IMR-90 (cell line): ENCODE results near the gene VPREB3. TPM values are rescaled to one million over a fixed set of nuclear protein-coding genes. Genes with fewer than 3 reads are reported as not detected.

ENCODE experiments used
- ATAC-seq: fragments of 200-7000 bp; cut with Tn5 transposase; 2 replicates; pipeline ENCODE4 v1.9.1; 2020; ENCODE audit warnings: low read depth, mild to moderate bottlenecking, moderate library complexity
- BruUV-seq: library from RNA; stranded (reverse); fragments of 400-500 nt; replicated peaks from 2 replicates; lab custom pipeline; 2021; lab: Mats Ljungman, UMichigan
- CTCF ChIA-PET: fragments of 300-600 bp; formaldehyde crosslinking; extraction: SDS; loops from one replicate; lab custom pipeline; 2021; ENCODE audit warnings: antibody characterized with exemption; lab: Yijun Ruan, JAX
- POLR2A ChIA-PET: fragments of 300-600 bp; sonication (Branson Sonifier 250); formaldehyde crosslinking; loops from one replicate; lab custom pipeline; 2022; ENCODE audit warnings: antibody characterized with exemption; ENCODE audit not compliant: unreplicated experiment; lab: Charles Lee
- DNase-seq: peaks from one replicate; pipeline ENCODE4 v3.0.0; 2013
- H2AFZ ChIP-seq: replicated peaks from 2 replicates; pipeline ENCODE3; 2013; ENCODE audit warnings: low read length, mild to moderate bottlenecking; ENCODE audit not compliant: poor library complexity
- H2AK5ac ChIP-seq: 2 replicates; pipeline ENCODE4 v1.6.1; 2013; ENCODE audit warnings: low read depth, low read length, inconsistent platforms
- H2AK9ac ChIP-seq: replicated peaks from 2 replicates; pipeline ENCODE3; 2013; ENCODE audit warnings: mild to moderate bottlenecking, low read depth, low read length, moderate library complexity; ENCODE audit not compliant: poor library complexity
- H2BK120ac ChIP-seq: 2 replicates; pipeline ENCODE4 v1.6.1; 2013; ENCODE audit warnings: low read depth, low read length, inconsistent platforms
- H2BK15ac ChIP-seq: 3 replicates; pipeline ENCODE4 v1.6.1; 2013; ENCODE audit warnings: low read depth, low read length, inconsistent platforms
- H2BK20ac ChIP-seq: 2 replicates; pipeline ENCODE4 v1.6.1; 2013; ENCODE audit warnings: low read depth, mild to moderate bottlenecking, inconsistent platforms, low read length, moderate library complexity
- H2BK5ac ChIP-seq: 2 replicates; pipeline ENCODE4 v1.6.1; 2013; ENCODE audit warnings: mild to moderate bottlenecking, low read depth, low read length, inconsistent platforms; ENCODE audit not compliant: poor library complexity, severe bottlenecking
- H3K14ac ChIP-seq: replicated peaks from 2 replicates; pipeline ENCODE4 v1.6.1; 2013; ENCODE audit warnings: low read depth, low read length, inconsistent platforms
- H3K18ac ChIP-seq: 2 replicates; pipeline ENCODE4 v1.6.1; 2013; ENCODE audit warnings: low read depth, low read length, control low read depth
- H3K23ac ChIP-seq: 2 replicates; pipeline ENCODE4 v1.6.1; 2013; ENCODE audit warnings: low read depth, low read length, inconsistent platforms
- H3K27ac ChIP-seq: 2 replicates; pipeline ENCODE4 v1.5.1; 2013; ENCODE audit warnings: mild to moderate bottlenecking, control low read depth, low read length; ENCODE audit not compliant: insufficient read depth
- H3K27me3 ChIP-seq: 2 replicates; pipeline ENCODE4 v1.6.1; 2013; ENCODE audit warnings: low read length; ENCODE audit not compliant: control insufficient read depth, insufficient read depth
- H3K36me3 ChIP-seq: 2 replicates; pipeline ENCODE4 v1.6.1; 2013; ENCODE audit warnings: low read length, mixed read lengths; ENCODE audit not compliant: control insufficient read depth, insufficient read depth
- H3K4ac ChIP-seq: 2 replicates; pipeline ENCODE4 v1.6.1; 2013; ENCODE audit warnings: low read depth, low read length, inconsistent platforms
- H3K4me1 ChIP-seq: 2 replicates; pipeline ENCODE4 v1.6.1; 2013; ENCODE audit warnings: low read length, mixed read lengths; ENCODE audit not compliant: control insufficient read depth, insufficient read depth
- H3K4me2 ChIP-seq: 2 replicates; pipeline ENCODE4 v1.6.1; 2013; ENCODE audit warnings: low read depth, mild to moderate bottlenecking, control low read depth, low read length, moderate library complexity
- H3K4me3 ChIP-seq: 2 replicates; pipeline ENCODE4 v1.5.1; 2013; ENCODE audit warnings: low read depth, mild to moderate bottlenecking, control low read depth, low read length, moderate library complexity; ENCODE audit not compliant: insufficient read depth
- H3K56ac ChIP-seq: 2 replicates; pipeline ENCODE4 v1.6.1; 2013; ENCODE audit warnings: low read length, inconsistent platforms; ENCODE audit not compliant: insufficient read depth; ENCODE audit errors: extremely low read depth
- H3K79me1 ChIP-seq, 2 experiments: 2 replicates each; pipeline ENCODE4 v1.6.1; 2013; ENCODE audit warnings: low read length in 2 of 2, inconsistent platforms in 1 of 2, low read depth in 1 of 2
- H3K9ac ChIP-seq: 2 replicates; pipeline ENCODE4 v1.6.1; 2013; ENCODE audit warnings: low read depth, low read length, control low read depth
- H3K9me1 ChIP-seq: 2 replicates; pipeline ENCODE4 v1.6.1; 2013; ENCODE audit warnings: low read length, inconsistent platforms; ENCODE audit not compliant: insufficient read depth
- H3K9me3 ChIP-seq: 2 replicates; pipeline ENCODE4 v1.6.1; 2013; ENCODE audit warnings: low read length; ENCODE audit not compliant: control insufficient read depth, insufficient read depth
- H4K20me1 ChIP-seq: 2 replicates; pipeline ENCODE4 v1.6.1; 2013; ENCODE audit warnings: low read length, inconsistent platforms; ENCODE audit not compliant: insufficient read depth
- H4K5ac ChIP-seq: 2 replicates; pipeline ENCODE4 v1.6.1; 2013; ENCODE audit warnings: mild to moderate bottlenecking, low read depth, low read length, control low read depth
- H4K8ac ChIP-seq, 2 experiments: 2 replicates each; pipeline ENCODE4 v1.6.1; 2013; ENCODE audit warnings: low read depth in 2 of 2, low read length in 2 of 2, control low read depth in 1 of 2, inconsistent platforms in 1 of 2
- H4K91ac ChIP-seq: 2 replicates; pipeline ENCODE4 v1.6.1; 2013; ENCODE audit warnings: low read depth, low read length, inconsistent platforms; ENCODE audit not compliant: insufficient read depth
- CTCF ChIP-seq: conservative IDR thresholded peaks from 2 replicates; pipeline ENCODE4 v1.5.1; 2012; ENCODE audit warnings: mild to moderate bottlenecking, low read depth, low read length, improper control_type of control experiment
- MAZ ChIP-seq: IDR thresholded peaks from 2 replicates; pipeline ENCODE4 v1.6.1; 2012; ENCODE audit warnings: low read depth, mild to moderate bottlenecking, low read length, improper control_type of control experiment, moderate library complexity, borderline replicate concordance
- WGBS, 2 experiments: methylation state at CpG; one replicate each; pipeline versions ENCODE4 v1.1.5 to v1.1.7; 2013; ENCODE audit warnings: missing lambda C conversion rate in 2 of 2; ENCODE audit not compliant: insufficient read length in 1 of 2; ENCODE audit errors: extremely low coverage in 2 of 2; 5-methylcytosine and 5-hydroxymethylcytosine counted together
- dilution Hi-C: fragments of 300-500 bp; cut with HindIII; formaldehyde crosslinking; loops from one replicate; pipeline ENCODE4 v1.14.3; 2018; ENCODE audit warnings: low sequenced_read_pairs; ENCODE audit not compliant: unreplicated experiment
- in situ Hi-C: fragments of 300-500 bp; cut with MboI; formaldehyde crosslinking; loops from 3 replicates; pipeline ENCODE4 v1.14.3; 2019; ENCODE audit warnings: low sequenced_read_pairs, inconsistent platforms, mixed read lengths
- intact Hi-C: fragments of 100-400 bp; cut with micrococcal nuclease; formaldehyde crosslinking; loops from 2 replicates; pipeline ENCODE4 v1.10.0; 2022
- polyA plus RNA-seq, 3 experiments: library from polyadenylated mRNA; depleted of rRNA; stranded (reverse); fragments of >200 nt; gene quantifications; 2 replicates each; pipeline ENCODE4 v1.2.3, GENCODE V29; 2012; ENCODE audit warnings: low replicate concordance in 1 of 3
- total RNA-seq: library from RNA; depleted of rRNA; stranded (reverse); fragments of >200 nt; gene quantifications from 2 replicates; pipeline ENCODE4 v1.2.3, GENCODE V29; 2012

The VPREB3 gene
- total and polyA plus RNA-seq, 2 of the 4 experiments (the other 2 are of a cell fraction): not detected

DNA sequence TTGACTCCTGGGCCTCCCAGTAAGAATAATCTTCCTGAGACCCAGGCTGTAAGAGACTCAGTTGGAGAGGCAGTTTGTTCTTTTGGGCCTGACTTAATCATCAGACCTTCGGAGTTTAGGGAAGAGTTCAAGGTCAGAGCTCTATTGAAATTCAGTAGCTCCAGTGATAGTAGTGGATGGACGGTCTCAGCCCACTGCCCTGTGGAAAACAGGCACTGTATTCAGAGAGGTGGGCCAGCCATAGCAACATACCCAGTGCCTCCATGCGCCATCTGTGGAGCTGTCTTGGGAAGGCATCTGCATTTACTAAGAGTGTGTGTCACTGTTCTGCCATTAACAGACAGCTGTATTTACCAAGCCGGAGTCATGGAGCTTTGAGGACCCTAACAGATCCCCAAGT is 35.4 kb upstream of the VPREB3 start:
- Histone ChIP-seq H3K14ac (no peak overlapping the region), H2AK9ac (no peak overlapping the region), H2BK120ac (no peak overlapping the region), H3K4me3 (no peak overlapping the region), H4K8ac (no peak overlapping the region), H3K9ac (no peak overlapping the region), H3K4me2 (no peak overlapping the region), H2AFZ (no peak overlapping the region), H3K27ac (no peak overlapping the region), H2AK5ac (no peak overlapping the region), H3K4me1 (peaks cover 16% of the 10 kb centered on the region), H4K5ac (no peak overlapping the region), H3K27me3 (no peaks in the 10 kb centered on the region), H4K91ac (no peak overlapping the region), H3K79me1 (peaks cover 44 to 63% of the 10 kb centered on the region in 2 experiments), H3K9me1 (peaks cover 17% of the 10 kb centered on the region), H2BK15ac (no peak overlapping the region), H2BK20ac (no peak overlapping the region), H3K18ac (no peak overlapping the region), H4K20me1 (peaks cover 62% of the 10 kb centered on the region), H3K23ac (no peak overlapping the region), H3K9me3 (no peaks in the 10 kb centered on the region), H3K4ac (no peak overlapping the region), H3K36me3 (peaks cover 32% of the 10 kb centered on the region), H3K56ac (no peak overlapping the region), H2BK5ac (no peak overlapping the region)
- in situ Hi-C loops (no loop called here), dilution Hi-C loops (no loop called here), intact Hi-C loops (no loop called here)
- CTCF ChIA-PET: interaction anchor here (1.4 kb wide), 1 partner anchor 15 kb away, joined by 4 read pairs; no protein-coding TSS in a partner anchor
- WGBS, 2 experiments: 82% methylated on average over 2 of the region's 4 CpGs; no CpG with 5 or more reads in 1 of the 2 experiments
- no peak for DNase-seq
- no peak for ATAC-seq
- BruUV-seq: no TSS peak
- TF ChIP-seq CTCF (peak; percentile 26), MAZ (no peak)
- POLR2A ChIA-PET: interaction anchor here (0.6 kb wide), 1 partner anchor 389 kb away, joined by 3 read pairs; no protein-coding TSS in a partner anchor
